OCI-LY1 (cell line): ENCODE measurements around the gene ZNF148.

Experiments
- CTCF ChIP-seq: fragments of 200-600 bp; sonication (generic), shearing (Covaris generic); IDR thresholded peaks from 2 replicates; pipeline ENCODE4 v1.5.1; 2017; ENCODE audit warnings: mild to moderate bottlenecking, antibody characterized with exemption, low read length, moderate library complexity, mixed read lengths
- EZH2 ChIP-seq: fragments of 200-600 bp; sonication (generic), shearing (Covaris generic); IDR thresholded peaks from 2 replicates; pipeline ENCODE4 v1.8.0; 2017; ENCODE audit warnings: borderline replicate concordance, mixed run types, mild to moderate bottlenecking, antibody characterized with exemption, low read length, moderate library complexity, mixed read lengths

- TF ChIP-seq CTCF (no peak), EZH2 (no peak)
These were observed 136.4 kb downstream of the ZNF148 start for GRCh38 chr3:125238759-125239158.
